ENCODE data around the gene M1AP.

- no peak for TF ChIP-seq CTCF (IDR thresholded peaks at IDR 0.05 in 8 of 11, conservative IDR thresholded peaks at IDR 0.05 in 3 of 11)
- TF ChIP-seq POLR2A (IDR thresholded peaks at IDR 0.05): no peak
- TF ChIP-seq POLR2AphosphoS5 (IDR thresholded peaks at IDR 0.05): no peak
These were observed 78.4 kb downstream of the M1AP start for GRCh38 chr2:74569686-74570085.

Measured in spleen (tissue), 7 donors.